KOPT-K1 (cell line): Measurements from ENCODE around the gene HDGF.

Experiments
- H3K27ac ChIP-seq: fragments of 200-600 bp; sonication (generic); 2 replicates; pipeline ENCODE4 v1.5.1; 2016; ENCODE audit warnings: antibody characterized with exemption, mild to moderate bottlenecking, low read depth, low read length; ENCODE audit not compliant: poor library complexity, severe bottlenecking
- H3K36me3 ChIP-seq: fragments of 200-600 bp; sonication (generic); 2 replicates; pipeline ENCODE4 v1.5.1; 2017; ENCODE audit warnings: antibody characterized with exemption, mild to moderate bottlenecking, low read length, moderate library complexity; ENCODE audit not compliant: insufficient read depth
- H3K9me3 ChIP-seq: fragments of 200-600 bp; sonication (generic); 2 replicates; pipeline ENCODE4 v1.5.1; 2017; ENCODE audit warnings: antibody characterized with exemption, low read length, mild to moderate bottlenecking; ENCODE audit not compliant: insufficient read depth, poor library complexity, severe bottlenecking

HDGF gene

DNA sequence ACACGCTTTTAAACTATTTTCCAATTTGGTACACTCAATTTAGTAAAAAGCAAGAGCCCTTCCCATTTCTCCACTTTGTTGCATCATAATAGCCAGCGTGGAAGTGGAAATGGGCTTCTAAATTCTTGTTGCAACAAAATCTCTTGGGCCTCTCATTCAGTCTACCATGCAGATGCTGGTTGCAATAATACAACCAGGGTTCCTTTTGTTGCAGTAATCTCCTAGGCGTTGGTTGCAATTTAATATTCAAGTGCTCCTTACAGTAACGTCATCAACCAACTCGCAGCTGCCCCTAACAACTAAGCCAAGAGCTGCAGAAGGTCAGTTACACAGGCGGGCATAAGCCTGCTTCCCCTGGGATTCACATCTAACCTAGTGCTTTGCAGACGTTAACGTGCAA, 2.7 kb upstream of the HDGF start:
- Histone ChIP-seq H3K36me3 (no peaks in the 10 kb centered on the region; the same call in 1 of the 2 replicates), H3K9me3 (no peaks in the 10 kb centered on the region), H3K27ac (no peak overlapping the region)

DNA sequence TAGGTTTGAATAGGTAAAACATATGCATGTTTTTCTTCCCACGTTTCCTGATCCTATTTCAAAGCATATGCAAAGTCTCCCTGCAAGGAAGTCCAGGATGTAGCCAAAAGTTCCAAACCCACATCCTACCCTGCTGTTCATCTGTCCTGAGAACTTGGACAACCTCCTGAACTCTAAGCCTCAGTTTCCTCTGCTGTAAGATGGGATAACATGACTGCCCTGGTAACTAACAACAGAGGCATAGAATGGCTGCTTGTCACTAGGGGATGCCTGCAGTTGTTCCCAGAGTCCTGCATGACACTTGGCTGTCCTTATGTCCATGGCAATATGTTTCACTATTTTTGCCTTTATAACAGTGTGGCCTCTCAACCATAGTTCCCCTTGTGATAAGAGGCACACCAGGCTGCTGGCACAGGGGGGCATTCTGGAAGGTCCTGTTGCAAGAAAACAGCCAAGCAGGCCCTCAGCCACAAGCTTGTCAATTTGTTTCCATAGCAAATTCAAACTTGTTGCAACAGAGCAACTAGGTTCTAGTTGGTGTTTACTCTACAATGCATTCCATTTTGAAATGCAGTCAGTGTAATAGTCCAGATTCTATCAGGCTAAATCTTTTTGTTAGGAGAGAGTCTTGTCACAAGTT, 1.5 kb upstream of the HDGF start:
- Histone ChIP-seq H3K9me3 (no peaks in the 10 kb centered on the region), H3K27ac (peak overlapping the region; percentile 98), H3K36me3 (no peaks in the 10 kb centered on the region; the same call in 1 of the 2 replicates)

DNA sequence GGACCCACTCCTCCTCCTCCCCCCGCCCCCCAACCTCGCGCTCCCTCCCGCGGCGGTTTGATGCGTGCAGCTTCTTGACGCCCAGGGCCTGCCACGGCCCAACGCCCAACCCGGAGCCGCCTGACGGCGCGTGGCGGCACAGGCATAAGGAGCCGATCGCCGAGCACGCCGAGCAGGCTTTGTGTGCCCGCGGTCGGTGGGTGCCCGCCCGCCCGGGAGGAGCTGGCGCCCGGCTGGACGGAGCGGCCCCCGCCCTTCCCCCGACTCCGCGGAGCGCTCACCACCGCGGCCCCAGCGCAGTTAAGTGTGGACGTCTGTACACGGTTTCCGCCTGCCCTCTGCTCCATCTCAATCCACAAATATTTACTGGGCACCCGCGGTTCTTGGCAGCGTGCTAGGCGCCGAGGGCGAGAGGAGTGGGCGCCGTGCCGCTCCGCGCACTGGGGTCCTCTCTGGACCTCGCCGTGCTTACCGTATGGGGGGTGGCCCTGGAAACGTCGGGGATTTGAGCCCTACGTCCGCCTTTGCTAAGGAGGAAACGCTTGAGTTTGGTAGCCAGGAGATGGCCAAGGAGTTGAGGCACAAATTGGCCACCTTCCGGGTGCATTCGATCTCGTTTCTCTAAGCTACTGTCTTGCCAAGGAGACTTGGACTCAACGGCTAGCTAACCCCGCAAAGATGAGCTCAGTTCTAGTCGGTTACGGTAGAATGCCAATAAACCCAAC, 444 bp upstream of the HDGF start:
- Histone ChIP-seq H3K36me3 (no peaks in the 10 kb centered on the region; the same call in 1 of the 2 replicates), H3K9me3 (no peaks in the 10 kb centered on the region), H3K27ac (peak overlapping the region; percentile 98)

DNA sequence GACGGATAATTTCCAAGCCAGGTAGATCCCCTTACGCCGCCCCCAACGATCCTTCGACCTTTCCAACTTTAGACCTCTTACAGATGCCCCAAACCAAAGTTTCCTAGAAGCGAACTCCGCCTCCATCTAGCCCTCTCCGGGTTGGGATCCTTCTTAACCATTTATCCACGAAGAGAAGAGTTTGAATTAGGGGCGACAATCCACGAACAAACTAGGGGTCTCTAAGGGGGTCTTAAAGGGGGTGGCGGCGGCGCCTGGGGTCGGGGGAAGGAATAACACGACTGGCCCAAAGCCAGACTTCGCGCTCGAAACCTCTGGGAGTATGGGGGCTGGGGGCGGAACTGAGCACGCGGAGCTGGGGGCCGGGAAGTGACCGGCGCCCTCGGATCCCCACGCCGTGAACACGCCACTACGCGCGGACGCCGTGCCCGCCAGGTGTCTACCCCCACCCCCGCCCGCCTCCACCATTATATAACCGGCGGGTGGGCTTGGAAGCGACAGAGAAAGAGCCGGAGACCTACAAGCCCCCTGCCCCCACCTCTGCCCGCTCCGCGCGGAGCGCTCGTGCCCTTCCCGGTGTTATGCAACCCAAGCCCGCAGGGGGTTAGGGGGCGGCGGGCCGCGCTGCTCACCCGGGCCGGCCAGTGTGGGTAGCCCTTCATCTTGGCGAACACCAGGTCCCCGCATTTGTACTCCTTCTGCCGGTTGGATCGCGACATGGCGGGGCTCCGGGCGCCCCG, 594 bp downstream of the HDGF start:
- peak overlapping the region; percentile 98 for H3K27ac ChIP-seq
- H3K9me3 ChIP-seq: no peaks in the 10 kb centered on the region
- H3K36me3 ChIP-seq: peaks cover 4% of the 10 kb centered on the region

DNA sequence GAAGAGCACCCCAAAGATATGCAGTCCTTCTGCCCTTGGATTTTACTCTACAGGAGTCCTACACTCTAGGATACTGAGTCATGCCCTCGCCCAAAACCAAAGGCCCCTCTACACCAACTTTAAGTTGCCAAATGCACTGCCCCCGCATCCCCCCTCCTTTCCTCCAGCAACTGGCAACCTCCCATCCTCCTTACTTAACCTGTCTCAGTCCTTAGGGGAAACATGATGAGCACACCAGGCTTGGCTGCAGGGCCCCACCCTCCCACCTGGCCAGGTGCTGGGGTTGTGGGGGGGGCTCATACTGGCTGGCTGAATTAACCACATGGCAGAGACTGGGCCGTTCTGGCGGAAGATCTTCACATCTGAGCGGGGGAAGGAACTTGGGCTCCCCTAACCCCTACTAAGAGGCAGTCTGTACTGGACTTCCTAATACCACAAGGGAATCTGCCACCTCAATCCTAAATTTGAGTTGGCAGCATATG, 1.2 kb downstream of the HDGF start:
- Histone ChIP-seq H3K27ac (peak overlapping the region; percentile 98), H3K9me3 (no peaks in the 10 kb centered on the region), H3K36me3 (peaks cover 11% of the 10 kb centered on the region)

DNA sequence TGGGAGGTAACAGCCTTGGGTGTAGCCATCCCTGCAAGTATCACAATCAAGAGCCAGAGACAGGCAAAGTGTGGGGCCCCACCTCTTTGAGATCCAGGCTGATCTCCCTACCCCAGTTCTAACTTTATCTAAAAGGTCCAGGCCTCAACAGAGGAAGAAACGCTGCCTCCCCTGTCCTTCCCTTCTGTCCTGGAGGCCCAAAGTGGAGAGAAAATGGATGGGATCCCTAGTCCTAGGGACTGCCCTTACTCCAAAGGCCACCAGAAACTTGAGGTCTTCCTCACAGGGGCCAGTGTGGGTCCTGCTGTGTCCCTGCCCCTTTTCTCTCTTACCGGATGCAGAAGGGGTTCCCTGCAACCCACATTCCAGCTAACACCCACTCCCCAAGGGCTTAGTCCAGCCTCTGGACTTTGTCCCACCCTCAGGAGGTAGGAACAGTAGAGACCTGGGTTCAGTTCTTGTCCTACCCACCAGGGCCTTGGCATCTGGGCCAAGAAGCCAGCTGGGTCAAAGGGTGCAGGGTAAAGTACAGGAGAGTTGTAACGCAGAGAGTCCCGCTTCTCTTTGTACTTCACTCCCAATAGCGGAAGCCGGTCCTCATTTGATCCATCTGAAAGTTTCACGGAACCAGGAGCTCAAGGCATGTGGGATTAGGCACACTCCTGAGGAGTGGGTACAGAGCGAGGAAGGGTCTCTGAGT, 1.9 kb downstream of the HDGF start:
- no peaks in the 10 kb centered on the region for H3K9me3 ChIP-seq
- H3K36me3 ChIP-seq: peaks cover 17% of the 10 kb centered on the region
- peak overlapping the region; percentile 98 for H3K27ac ChIP-seq

DNA sequence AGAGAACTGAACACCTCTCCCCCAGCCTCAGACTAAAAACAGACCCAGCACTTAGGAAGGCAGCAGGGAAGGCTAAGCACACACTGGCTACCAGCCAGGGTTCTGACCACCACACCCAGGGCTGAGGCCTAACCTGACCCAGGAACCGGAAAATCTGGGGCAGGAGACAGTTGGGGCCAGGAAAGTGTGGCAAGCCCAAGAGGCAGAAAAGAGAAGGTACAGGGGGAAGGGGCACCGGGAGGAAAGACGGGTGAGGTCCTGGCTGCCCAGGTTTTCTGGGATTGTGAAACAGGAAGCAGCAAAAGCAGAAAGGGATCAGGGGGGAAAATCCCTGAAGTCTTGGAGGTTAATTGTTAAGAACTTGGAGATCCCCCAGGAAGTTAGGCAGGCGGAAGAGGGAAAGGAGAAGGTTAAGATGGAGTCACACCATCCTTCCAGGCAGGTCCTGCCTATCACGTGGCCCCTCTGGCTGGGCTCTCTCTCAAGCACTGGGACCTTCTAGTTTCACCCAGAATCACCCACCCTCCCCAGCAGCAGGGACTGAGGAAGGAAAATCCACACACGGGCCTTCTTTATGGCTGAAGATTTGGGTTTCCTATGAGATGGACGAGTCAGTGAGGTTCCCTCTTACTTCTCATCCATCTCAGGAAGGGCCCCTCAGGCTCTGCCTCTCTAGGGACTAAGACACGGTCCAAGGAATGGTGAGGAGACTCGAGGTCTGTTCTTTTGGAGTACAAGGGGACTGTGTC, 2.6 kb downstream of the HDGF start:
- H3K9me3 ChIP-seq: no peaks in the 10 kb centered on the region
- peaks cover 24% of the 10 kb centered on the region for H3K36me3 ChIP-seq
- H3K27ac ChIP-seq: peak overlapping the region; percentile 98

DNA sequence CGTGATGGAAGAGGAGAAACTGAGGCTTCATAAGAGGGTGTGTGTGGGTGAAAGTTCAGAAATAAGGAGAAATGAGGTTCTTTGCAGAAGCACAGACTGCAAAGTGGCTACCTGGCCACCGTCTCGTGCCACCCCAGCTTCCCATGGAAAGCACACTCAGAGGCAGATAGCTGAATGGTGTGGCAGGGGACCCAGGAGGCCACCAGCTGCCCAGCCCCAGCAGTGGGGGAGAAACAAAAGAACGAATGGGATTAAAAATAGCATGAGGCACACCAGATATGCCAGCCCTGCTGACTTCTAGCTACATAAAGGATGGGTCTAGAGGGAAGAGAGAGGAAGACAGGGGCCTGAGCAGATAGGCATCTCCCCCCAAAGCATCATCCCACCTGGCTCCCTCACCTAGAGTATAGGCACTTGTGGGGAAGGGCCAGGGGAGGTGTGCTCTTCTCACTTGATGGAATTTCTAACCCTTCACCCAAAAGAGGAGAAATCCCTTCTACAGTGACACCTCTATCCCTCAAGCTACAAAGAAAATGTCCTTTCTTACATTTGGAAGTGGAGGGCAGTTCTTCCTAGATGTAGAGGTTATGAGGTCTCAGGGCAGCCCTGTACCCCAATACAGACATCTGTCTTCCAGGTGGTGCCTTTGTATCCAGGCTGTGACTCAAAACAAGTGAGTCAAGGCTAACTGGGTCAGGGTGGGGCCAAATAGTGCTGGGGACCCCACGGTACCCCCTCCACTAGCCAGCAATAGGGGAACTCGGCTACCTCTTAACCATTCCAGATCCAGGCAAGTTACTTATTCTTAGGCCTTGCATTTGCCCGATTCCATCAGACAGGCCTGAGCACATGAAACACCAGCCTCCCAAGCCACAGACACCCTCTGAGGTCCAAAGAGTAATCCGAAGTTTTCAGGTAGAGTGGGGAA, 3.5 kb downstream of the HDGF start:
- Histone ChIP-seq H3K27ac (peak overlapping the region; percentile 98), H3K36me3 (peaks cover 32% of the 10 kb centered on the region), H3K9me3 (no peaks in the 10 kb centered on the region)

DNA sequence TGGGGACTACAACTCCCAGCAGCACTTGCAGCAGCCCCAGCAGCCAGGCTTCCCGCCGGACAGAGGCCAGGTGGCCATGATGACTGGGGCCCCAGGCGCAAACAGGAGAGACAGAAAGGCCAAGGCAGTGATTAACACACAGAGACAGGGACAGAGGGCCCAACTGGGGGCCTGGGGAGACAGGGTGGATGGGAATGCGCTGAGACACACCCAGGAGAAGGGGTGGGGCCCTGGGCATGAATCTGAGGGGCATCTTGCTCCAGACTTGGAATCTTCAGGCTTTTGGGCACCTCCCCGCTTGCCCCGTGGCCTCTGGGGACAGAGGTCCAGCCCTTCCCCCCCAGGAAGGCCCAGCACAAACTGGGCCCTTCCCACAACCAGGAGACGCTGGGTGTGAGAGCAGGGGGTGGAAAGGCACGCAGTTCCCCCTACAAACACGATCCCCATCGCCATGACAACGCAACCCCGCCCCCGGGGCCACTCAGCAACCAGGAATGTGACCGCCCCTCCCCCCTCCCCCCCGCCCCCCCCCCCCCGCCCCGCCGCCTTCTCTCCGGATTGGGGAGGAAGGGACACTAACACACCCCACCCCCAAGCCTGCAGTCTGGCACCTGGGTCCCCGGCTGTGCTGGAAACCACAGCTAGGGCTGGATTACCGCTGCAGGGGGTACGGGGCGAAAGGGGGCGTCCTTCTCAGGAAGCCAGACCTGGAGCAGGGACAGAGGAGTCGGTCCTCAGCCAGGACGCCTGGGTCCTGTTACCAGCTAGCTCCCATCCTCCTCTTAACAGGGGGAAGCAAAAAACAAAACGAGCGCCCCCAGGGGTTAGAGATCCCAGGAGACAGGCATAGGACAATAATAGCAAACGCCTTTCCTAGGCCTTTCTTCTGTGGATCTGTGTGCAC, 4.5 kb downstream of the HDGF start:
- Histone ChIP-seq H3K36me3 (peaks cover 41% of the 10 kb centered on the region), H3K9me3 (no peaks in the 10 kb centered on the region), H3K27ac (peak overlapping the region; percentile 98)

DNA sequence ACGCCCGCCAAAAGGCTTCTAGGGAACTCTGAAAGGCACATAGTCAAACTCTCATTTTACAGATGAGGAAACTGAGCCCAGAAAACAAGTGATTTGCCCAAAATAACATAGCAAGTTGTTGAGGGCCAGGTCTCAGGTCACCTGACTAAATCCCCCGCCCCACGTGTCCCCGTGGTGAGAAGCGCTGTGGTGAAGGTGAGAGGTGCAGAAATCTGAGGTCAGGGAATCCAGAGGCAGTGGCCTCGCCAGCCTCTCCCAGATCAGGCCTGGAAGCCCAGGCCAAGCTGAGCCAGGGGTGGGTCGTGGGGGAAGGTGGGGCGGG, 5.1 kb downstream of the HDGF start:
- Histone ChIP-seq H3K27ac (peak overlapping the region; percentile 55), H3K9me3 (no peaks in the 10 kb centered on the region), H3K36me3 (peaks cover 45% of the 10 kb centered on the region)

DNA sequence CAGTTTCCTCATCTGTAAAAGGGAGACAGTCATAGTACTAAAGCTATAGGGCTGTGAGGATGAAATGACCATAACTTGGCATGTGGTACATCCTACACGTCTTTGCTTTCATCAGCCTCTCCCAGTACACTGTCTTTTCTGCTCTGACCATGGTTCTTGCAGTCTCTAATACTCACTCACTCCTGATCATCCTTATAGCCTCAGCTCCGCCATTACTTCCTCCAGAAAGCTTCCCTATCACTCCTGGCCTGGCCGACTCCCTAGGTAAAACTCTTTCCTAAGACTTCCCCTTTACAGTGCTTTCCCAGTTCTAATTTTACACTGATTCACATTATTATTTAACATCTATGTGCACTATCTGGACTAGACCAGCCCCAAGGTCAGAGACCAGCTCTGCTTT, 5.6 kb downstream of the HDGF start:
- H3K27ac ChIP-seq: no peak overlapping the region
- H3K36me3 ChIP-seq: peaks cover 45% of the 10 kb centered on the region
- no peaks in the 10 kb centered on the region for H3K9me3 ChIP-seq

DNA sequence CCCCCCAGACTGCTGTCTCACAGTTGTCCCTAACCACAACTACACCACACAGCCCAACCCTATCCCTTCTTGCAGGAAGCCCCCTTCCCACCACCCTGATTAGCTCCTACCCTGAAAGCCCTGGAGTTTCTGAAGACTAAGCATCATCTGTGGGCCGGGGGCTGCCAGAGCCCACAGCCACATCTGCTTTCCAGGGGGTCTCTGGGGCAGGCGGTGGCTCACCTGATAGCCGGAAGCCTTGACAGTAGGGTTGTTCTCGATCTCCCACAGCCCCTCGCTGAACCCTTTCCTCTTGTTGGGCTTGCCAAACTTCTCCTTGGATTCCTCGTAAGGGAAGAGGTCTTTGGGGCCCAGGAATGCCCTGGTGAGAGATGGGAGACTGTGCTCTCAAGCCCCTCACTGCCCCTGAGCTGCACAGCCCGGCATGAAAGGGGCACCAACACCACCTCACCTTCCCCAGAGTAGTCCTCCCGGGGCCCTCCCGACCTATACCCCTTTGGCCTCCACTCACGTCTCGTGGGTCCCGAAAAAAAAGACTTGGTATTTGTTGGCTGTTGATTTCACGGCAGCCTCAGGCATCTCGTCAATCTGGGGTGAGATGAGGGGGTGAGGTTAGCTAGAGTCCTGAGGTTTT, 6.6 kb downstream of the HDGF start:
- Histone ChIP-seq H3K9me3 (no peaks in the 10 kb centered on the region), H3K27ac (peak overlapping the region; percentile 3), H3K36me3 (peaks cover 45% of the 10 kb centered on the region)
